HepG2 (cell line): ENCODE results near the gene IL17C. TPM values are rescaled to one million over a fixed set of nuclear protein-coding genes. Genes with fewer than 3 reads are reported as not detected.

ENCODE experiments used
- FOXK2 ChIP-seq: fragments of 450-650 bp; IDR thresholded peaks from 2 replicates; pipeline ENCODE4 v1.6.1; 2016
- JUN ChIP-seq: sonication (generic); formaldehyde crosslinking; IDR thresholded peaks from 2 replicates; pipeline ENCODE4 v1.4.0; 2020; ENCODE audit warnings: mild to moderate bottlenecking, missing genetic modification reagents
- PHF20 ChIP-seq: sonication (generic); formaldehyde crosslinking; IDR thresholded peaks from 2 replicates; pipeline ENCODE4 v1.5.0; 2020; ENCODE audit warnings: mild to moderate bottlenecking, missing genetic modification reagents
- RCOR2 ChIP-seq: IDR thresholded peaks from 2 replicates; pipeline ENCODE4 v1.6.1; 2016; ENCODE audit warnings: missing biosample characterization, missing genetic modification reagents
- TBX3 ChIP-seq: fragments of 450-650 bp; IDR thresholded peaks from 2 replicates; pipeline ENCODE4 v1.6.1; 2017; ENCODE audit warnings: antibody characterized with exemption, mild to moderate bottlenecking, inconsistent platforms, borderline replicate concordance
- ZNF121 ChIP-seq: sonication (generic); formaldehyde crosslinking; IDR thresholded peaks from 2 replicates; pipeline ENCODE4 v1.5.0; 2020; ENCODE audit warnings: mild to moderate bottlenecking, missing genetic modification reagents
- ZNF143 ChIP-seq: sonication (generic); formaldehyde crosslinking; IDR thresholded peaks from 2 replicates; pipeline ENCODE4 v1.4.0; 2020; ENCODE audit warnings: missing genetic modification reagents
- polyA plus RNA-seq, 8 experiments: library from polyadenylated mRNA; depleted of rRNA in 3 of 8; stranded (reverse) in 7 of 8; unstranded in 1 of 8; fragments of >200 nt; fragmentation: Illumina TruSeq in 4 of 8; extraction: Trizol in 4 of 8; gene quantifications; 2 replicates each; pipeline versions ENCODE4 v1.2.1 to v1.2.3, GENCODE V29; 2011 to 2016; ENCODE audit warnings: low read depth in 4 of 8, missing spikeins in 1 of 8, mixed read lengths in 1 of 8; ENCODE audit not compliant: insufficient read depth in 1 of 8
- total RNA-seq, 5 experiments: library from RNA; depleted of rRNA; stranded (reverse); fragments of >200 nt; fragmentation: Illumina TruSeq; extraction: Trizol; gene quantifications; 2 replicates each; pipeline ENCODE4 v1.2.3, GENCODE V29; 2016; ENCODE audit warnings: low read depth in 1 of 5
- TF ChIP-seq, protein P1 (sequence below): sonication (generic); formaldehyde crosslinking; conservative IDR thresholded peaks from 2 replicates; pipeline ENCODE4 v1.4.0; 2020; ENCODE audit warnings: missing genetic modification reagents
- TF ChIP-seq, protein P2 (sequence below), 2 experiments: fragments of 450-650 bp in 1 of 2; sonication (generic) in 1 of 2; formaldehyde crosslinking; IDR thresholded peaks; 2 replicates each; pipeline versions ENCODE4 v1.5.0 to v1.8.0; 2020 to 2022; ENCODE audit warnings: mild to moderate bottlenecking in 1 of 2, missing genetic modification reagents in 1 of 2
- TF ChIP-seq, protein P3 (sequence below): sonication (generic); formaldehyde crosslinking; IDR thresholded peaks from 2 replicates; pipeline ENCODE4 v1.4.0; 2020; ENCODE audit warnings: missing genetic modification reagents, borderline replicate concordance
- TF ChIP-seq, protein P4 (sequence below): sonication (generic); formaldehyde crosslinking; IDR thresholded peaks from 2 replicates; pipeline ENCODE4 v1.8.0; 2022; ENCODE audit warnings: mild to moderate bottlenecking, missing genetic modification reagents, borderline replicate concordance
- TF ChIP-seq, protein P5 (sequence below): sonication (generic); formaldehyde crosslinking; IDR thresholded peaks from 2 replicates; pipeline ENCODE4 v1.4.0; 2020; ENCODE audit warnings: missing genetic modification reagents, borderline replicate concordance
- TF ChIP-seq, protein P6 (sequence below): sonication (generic); formaldehyde crosslinking; IDR thresholded peaks from 2 replicates; pipeline ENCODE4 v1.4.0; 2020; ENCODE audit warnings: missing genetic modification reagents
- TF ChIP-seq, protein P7 (sequence below): sonication (generic); formaldehyde crosslinking; IDR thresholded peaks from 2 replicates; pipeline ENCODE4 v1.8.0; 2022; ENCODE audit warnings: missing genetic modification reagents, mild to moderate bottlenecking, moderate library complexity, borderline replicate concordance

Gene IL17C
- total and polyA plus RNA-seq, 2 of the 13 experiments (the other 11 are each of a cell fraction or from before 2014, with no cell fraction given) = not detected

DNA sequence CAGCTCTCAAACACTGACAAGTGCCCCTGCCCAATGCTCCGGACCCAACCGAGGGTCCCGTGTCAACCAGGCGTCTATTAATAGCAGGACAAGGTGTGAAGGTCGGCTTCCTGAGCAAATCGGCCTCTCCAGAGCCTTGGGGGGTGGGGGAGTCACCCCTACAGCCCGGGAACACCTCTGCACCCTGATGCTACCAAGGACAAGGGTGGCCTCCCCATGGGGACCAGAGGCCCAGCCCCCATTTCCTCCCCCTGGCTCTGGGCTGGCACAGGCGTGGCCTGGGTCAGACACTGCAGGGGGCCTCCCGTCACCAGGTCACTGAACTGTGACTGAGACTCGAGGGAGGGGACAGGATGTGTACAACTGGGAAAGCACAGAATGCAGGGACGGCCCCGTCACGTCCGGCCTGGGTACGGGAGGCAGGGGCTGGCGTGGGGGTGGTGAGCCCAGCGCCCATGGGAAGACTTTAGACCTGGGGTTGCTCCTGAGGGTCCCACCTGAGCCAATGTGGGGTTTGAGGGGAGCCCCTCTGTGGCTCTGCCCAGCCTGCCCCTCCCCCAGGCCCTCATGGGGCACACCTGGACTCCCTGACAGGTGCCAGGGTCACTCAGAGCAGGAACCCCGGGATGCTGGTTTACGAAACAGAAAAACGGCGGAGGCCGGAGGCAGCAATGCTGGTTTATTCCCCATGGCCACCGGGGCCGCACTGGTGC, 13.1 kb downstream of the IL17C start (continued):
- TF ChIP-seq, protein P1, sequence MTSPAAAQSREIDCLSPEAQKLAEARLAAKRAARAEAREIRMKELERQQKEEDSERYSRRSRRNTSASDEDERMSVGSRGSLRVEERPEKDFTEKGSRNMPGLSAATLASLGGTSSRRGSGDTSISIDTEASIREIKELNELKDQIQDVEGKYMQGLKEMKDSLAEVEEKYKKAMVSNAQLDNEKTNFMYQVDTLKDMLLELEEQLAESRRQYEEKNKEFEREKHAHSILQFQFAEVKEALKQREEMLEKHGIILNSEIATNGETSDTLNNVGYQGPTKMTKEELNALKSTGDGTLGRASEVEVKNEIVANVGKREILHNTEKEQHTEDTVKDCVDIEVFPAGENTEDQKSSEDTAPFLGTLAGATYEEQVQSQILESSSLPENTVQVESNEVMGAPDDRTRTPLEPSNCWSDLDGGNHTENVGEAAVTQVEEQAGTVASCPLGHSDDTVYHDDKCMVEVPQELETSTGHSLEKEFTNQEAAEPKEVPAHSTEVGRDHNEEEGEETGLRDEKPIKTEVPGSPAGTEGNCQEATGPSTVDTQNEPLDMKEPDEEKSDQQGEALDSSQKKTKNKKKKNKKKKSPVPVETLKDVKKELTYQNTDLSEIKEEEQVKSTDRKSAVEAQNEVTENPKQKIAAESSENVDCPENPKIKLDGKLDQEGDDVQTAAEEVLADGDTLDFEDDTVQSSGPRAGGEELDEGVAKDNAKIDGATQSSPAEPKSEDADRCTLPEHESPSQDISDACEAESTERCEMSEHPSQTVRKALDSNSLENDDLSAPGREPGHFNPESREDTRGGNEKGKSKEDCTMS (CRISPR knock-in tag) = no peak; the same call in 1 of the 2 replicates
- TF ChIP-seq, protein P2, sequence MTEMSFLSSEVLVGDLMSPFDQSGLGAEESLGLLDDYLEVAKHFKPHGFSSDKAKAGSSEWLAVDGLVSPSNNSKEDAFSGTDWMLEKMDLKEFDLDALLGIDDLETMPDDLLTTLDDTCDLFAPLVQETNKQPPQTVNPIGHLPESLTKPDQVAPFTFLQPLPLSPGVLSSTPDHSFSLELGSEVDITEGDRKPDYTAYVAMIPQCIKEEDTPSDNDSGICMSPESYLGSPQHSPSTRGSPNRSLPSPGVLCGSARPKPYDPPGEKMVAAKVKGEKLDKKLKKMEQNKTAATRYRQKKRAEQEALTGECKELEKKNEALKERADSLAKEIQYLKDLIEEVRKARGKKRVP (CRISPR knock-in tag; IDR thresholded peaks at IDR 0.05) = no peak
- TF ChIP-seq, protein P3, sequence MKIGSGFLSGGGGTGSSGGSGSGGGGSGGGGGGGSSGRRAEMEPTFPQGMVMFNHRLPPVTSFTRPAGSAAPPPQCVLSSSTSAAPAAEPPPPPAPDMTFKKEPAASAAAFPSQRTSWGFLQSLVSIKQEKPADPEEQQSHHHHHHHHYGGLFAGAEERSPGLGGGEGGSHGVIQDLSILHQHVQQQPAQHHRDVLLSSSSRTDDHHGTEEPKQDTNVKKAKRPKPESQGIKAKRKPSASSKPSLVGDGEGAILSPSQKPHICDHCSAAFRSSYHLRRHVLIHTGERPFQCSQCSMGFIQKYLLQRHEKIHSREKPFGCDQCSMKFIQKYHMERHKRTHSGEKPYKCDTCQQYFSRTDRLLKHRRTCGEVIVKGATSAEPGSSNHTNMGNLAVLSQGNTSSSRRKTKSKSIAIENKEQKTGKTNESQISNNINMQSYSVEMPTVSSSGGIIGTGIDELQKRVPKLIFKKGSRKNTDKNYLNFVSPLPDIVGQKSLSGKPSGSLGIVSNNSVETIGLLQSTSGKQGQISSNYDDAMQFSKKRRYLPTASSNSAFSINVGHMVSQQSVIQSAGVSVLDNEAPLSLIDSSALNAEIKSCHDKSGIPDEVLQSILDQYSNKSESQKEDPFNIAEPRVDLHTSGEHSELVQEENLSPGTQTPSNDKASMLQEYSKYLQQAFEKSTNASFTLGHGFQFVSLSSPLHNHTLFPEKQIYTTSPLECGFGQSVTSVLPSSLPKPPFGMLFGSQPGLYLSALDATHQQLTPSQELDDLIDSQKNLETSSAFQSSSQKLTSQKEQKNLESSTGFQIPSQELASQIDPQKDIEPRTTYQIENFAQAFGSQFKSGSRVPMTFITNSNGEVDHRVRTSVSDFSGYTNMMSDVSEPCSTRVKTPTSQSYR = peak; percentile 92; the same call in 1 of the 2 replicates
- TF ChIP-seq, protein P4, sequence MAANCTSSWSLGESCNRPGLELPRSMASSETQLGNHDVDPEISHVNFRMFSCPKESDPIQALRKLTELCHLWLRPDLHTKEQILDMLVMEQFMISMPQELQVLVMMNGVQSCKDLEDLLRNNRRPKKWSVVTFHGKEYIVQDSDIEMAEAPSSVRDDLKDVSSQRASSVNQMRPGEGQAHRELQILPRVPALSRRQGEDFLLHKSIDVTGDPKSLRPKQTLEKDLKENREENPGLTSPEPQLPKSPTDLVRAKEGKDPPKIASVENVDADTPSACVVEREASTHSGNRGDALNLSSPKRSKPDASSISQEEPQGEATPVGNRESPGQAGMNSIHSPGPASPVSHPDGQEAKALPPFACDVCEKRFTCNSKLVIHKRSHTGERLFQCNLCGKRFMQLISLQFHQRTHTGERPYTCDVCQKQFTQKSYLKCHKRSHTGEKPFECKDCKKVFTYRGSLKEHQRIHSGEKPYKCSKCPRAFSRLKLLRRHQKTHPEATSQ (CRISPR knock-in tag) = no peak
- TF ChIP-seq, protein P5, sequence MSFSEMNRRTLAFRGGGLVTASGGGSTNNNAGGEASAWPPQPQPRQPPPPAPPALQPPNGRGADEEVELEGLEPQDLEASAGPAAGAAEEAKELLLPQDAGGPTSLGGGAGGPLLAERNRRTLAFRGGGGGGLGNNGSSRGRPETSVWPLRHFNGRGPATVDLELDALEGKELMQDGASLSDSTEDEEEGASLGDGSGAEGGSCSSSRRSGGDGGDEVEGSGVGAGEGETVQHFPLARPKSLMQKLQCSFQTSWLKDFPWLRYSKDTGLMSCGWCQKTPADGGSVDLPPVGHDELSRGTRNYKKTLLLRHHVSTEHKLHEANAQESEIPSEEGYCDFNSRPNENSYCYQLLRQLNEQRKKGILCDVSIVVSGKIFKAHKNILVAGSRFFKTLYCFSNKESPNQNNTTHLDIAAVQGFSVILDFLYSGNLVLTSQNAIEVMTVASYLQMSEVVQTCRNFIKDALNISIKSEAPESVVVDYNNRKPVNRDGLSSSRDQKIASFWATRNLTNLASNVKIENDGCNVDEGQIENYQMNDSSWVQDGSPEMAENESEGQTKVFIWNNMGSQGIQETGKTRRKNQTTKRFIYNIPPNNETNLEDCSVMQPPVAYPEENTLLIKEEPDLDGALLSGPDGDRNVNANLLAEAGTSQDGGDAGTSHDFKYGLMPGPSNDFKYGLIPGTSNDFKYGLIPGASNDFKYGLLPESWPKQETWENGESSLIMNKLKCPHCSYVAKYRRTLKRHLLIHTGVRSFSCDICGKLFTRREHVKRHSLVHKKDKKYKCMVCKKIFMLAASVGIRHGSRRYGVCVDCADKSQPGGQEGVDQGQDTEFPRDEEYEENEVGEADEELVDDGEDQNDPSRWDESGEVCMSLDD = peak; percentile 52; the same call in 1 of the 2 replicates
- TF ChIP-seq PHF20 (CRISPR knock-in tag) = peak; percentile 66
- peak; percentile 91 for TF ChIP-seq FOXK2
- TF ChIP-seq, protein P6, sequence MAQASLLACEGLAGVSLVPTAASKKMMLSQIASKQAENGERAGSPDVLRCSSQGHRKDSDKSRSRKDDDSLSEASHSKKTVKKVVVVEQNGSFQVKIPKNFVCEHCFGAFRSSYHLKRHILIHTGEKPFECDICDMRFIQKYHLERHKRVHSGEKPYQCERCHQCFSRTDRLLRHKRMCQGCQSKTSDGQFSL (CRISPR knock-in tag) = peak; percentile 10; the same call in 1 of the 2 replicates
- TF ChIP-seq, protein P7, sequence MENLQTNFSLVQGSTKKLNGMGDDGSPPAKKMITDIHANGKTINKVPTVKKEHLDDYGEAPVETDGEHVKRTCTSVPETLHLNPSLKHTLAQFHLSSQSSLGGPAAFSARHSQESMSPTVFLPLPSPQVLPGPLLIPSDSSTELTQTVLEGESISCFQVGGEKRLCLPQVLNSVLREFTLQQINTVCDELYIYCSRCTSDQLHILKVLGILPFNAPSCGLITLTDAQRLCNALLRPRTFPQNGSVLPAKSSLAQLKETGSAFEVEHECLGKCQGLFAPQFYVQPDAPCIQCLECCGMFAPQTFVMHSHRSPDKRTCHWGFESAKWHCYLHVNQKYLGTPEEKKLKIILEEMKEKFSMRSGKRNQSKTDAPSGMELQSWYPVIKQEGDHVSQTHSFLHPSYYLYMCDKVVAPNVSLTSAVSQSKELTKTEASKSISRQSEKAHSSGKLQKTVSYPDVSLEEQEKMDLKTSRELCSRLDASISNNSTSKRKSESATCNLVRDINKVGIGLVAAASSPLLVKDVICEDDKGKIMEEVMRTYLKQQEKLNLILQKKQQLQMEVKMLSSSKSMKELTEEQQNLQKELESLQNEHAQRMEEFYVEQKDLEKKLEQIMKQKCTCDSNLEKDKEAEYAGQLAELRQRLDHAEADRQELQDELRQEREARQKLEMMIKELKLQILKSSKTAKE (CRISPR knock-in tag) = peak; percentile 97
- TF ChIP-seq TBX3 = peak; percentile 72; the same call in 1 of the 2 replicates
- peak; percentile 76 for TF ChIP-seq RCOR2
- TF ChIP-seq ZNF143 = peak; percentile 69
- TF ChIP-seq JUN (CRISPR knock-in tag) = 0 out of 2 replicates have a peak, but pooled peaks have one; percentile 18
- peak; percentile 61 for TF ChIP-seq ZNF121
